HG02610 (cell line): ENCODE data around the gene MYORG.

Source experiments
- ATAC-seq: cut with Tn5 transposase; IDR thresholded peaks from one replicate; pipeline ENCODE4 v1.9.1; 2021; ENCODE audit warnings: mild to moderate bottlenecking, moderate library complexity; ENCODE audit not compliant: unreplicated experiment

The MYORG gene

GRCh38 chr9:34335376-34335775 lies 41.3 kb downstream of the MYORG start:
- no peak for ATAC-seq

GRCh38 chr9:34334916-34335315 lies 41.8 kb downstream of the MYORG start:
- no peak for ATAC-seq

- no peak for ATAC-seq
Measured at GRCh38 chr9:34334337-34334824, 42.3 kb downstream of the MYORG start.

- no peak for ATAC-seq
Measured at GRCh38 chr9:34333836-34334235, 42.9 kb downstream of the MYORG start.

GRCh38 chr9:34332076-34332964 lies 44.4 kb downstream of the MYORG start:
- no peak for ATAC-seq

- no peak for ATAC-seq
Measured at GRCh38 chr9:34331196-34331595, 45.5 kb downstream of the MYORG start.

GRCh38 chr9:34328987-34329832 lies 47.5 kb downstream of the MYORG start, which contains the start of the genes KIF24 and NUDT2:
KIF24 (minus strand) TSS chr9:34329268; CDS start chr9:34311346, 17,922 bp downstream.
NUDT2 (plus strand) TSS chr9:34329569; CDS start chr9:34339040, 9,471 bp downstream.
- peak; percentile 96 for ATAC-seq

GRCh38 chr9:34328500-34328986 lies 48.2 kb downstream of the MYORG start:
- ATAC-seq: no peak

GRCh38 chr9:34326690-34327089 lies 50.0 kb downstream of the MYORG start:
- no peak for ATAC-seq

GRCh38 chr9:34322899-34323591 lies 53.7 kb downstream of the MYORG start:
- no peak for ATAC-seq

GRCh38 chr9:34321451-34321850 lies 55.2 kb downstream of the MYORG start:
- ATAC-seq: no peak

GRCh38 chr9:34318163-34318790 lies 58.4 kb downstream of the MYORG start:
- no peak for ATAC-seq

GRCh38 chr9:34317436-34317835 lies 59.3 kb downstream of the MYORG start:
- no peak for ATAC-seq
